Measurements from ENCODE around the gene CXXC4.

- TF ChIP-seq CTCF (IDR thresholded peaks at IDR 0.05) (no peak), CBX8 (IDR thresholded peaks at IDR 0.05) (no peak)
These were observed 70.2 kb downstream of the CXXC4 start for GRCh38 chr4:104424475-104424941.
